Activated gamma-delta T cell (primary cell): ENCODE results near the gene FBF1.

Experiments
- DNase-seq: peaks from one replicate; lab custom pipeline; 2025; lab: John Stamatoyannopoulos, UW

Gene FBF1

GRCh38 chr17:75917141-75917916, 23.5 kb downstream of the FBF1 start:
- DNase-seq: no peak

- DNase-seq: no peak
Observed at GRCh38 chr17:75915268-75915667, 25.6 kb downstream of the FBF1 start.

- no peak for DNase-seq
Observed at GRCh38 chr17:75914643-75915267, 26.1 kb downstream of the FBF1 start.

- no peak for DNase-seq
Observed at GRCh38 chr17:75913537-75914210, 27.2 kb downstream of the FBF1 start.

GRCh38 chr17:75910699-75911098, 30.1 kb downstream of the FBF1 start:
- DNase-seq: no peak

- DNase-seq: no peak
Observed at GRCh38 chr17:75909812-75910274, 31.0 kb downstream of the FBF1 start.

GRCh38 chr17:75909051-75909811, 31.6 kb downstream of the FBF1 start:
- no peak for DNase-seq

GRCh38 chr17:75908201-75908600, 32.6 kb downstream of the FBF1 start:
- DNase-seq: no peak

- no peak for DNase-seq
Observed at GRCh38 chr17:75906143-75906884, 34.5 kb downstream of the FBF1 start.

- DNase-seq: peak; percentile 92
Observed at GRCh38 chr17:75904749-75905521, 35.9 kb downstream of the FBF1 start, which contains the start of gene MRPL38. Gene MRPL38, minus strand, starts transcription at chr17:75904884. Its CDS starts 9 bp downstream, at chr17:75904875.

- DNase-seq: no peak
Observed at GRCh38 chr17:75902406-75902805, 38.4 kb downstream of the FBF1 start.

- DNase-seq: no peak
Observed at GRCh38 chr17:75901727-75902126, 39.1 kb downstream of the FBF1 start.

GRCh38 chr17:75900691-75901533, 39.9 kb downstream of the FBF1 start:
- no peak for DNase-seq

- DNase-seq: no peak
Observed at GRCh38 chr17:75899767-75900468, 40.9 kb downstream of the FBF1 start.

- no peak for DNase-seq
Observed at GRCh38 chr17:75899353-75899752, 41.5 kb downstream of the FBF1 start.

GRCh38 chr17:75898791-75899190, 42.1 kb downstream of the FBF1 start:
- DNase-seq: no peak

- DNase-seq: no peak
Observed at GRCh38 chr17:75898065-75898464, 42.8 kb downstream of the FBF1 start.

GRCh38 chr17:75897160-75898019, 43.5 kb downstream of the FBF1 start:
- no peak for DNase-seq
